A673 (cell line): Measurements from ENCODE around the gene MORN4.

Experiments
- CTCF ChIP-seq: fragments of 300-800, 200-600 bp; sonication (generic); conservative IDR thresholded peaks from 2 replicates; pipeline ENCODE4 v1.5.1; 2017; ENCODE audit warnings: low read depth, mild to moderate bottlenecking, antibody characterized with exemption, low read length, moderate library complexity, mixed read lengths
- EZH2 ChIP-seq: fragments of 200-600 bp; sonication (generic); IDR thresholded peaks from 2 replicates; pipeline ENCODE4 v1.6.1; 2017; ENCODE audit warnings: borderline replicate concordance, low read depth, mild to moderate bottlenecking, mixed read lengths, antibody characterized with exemption, low read length; ENCODE audit not compliant: poor library complexity, severe bottlenecking

GRCh38 chr10:97598407-97599271, 34.7 kb downstream of the MORN4 start:
- TF ChIP-seq CTCF (no peak), EZH2 (no peak)
